Glutamatergic neuron (in vitro differentiated cells): Measurements from ENCODE around the gene OBP2A. TPM values are rescaled to one million over a fixed set of nuclear protein-coding genes. Genes with fewer than 3 reads are reported as not detected.

ENCODE experiments used
- DNase-seq: peaks from one replicate; pipeline ENCODE4 v3.0.0; 2022
- H3K27ac Mint-ChIP-seq: one replicate; pipeline ENCODE4 v1.8.0; 2020; ENCODE audit warnings: mild to moderate bottlenecking, mixed read lengths, inconsistent platforms; ENCODE audit not compliant: unreplicated experiment
- H3K27me3 Mint-ChIP-seq: one replicate; pipeline ENCODE4 v1.8.0; 2020; ENCODE audit warnings: mild to moderate bottlenecking, moderate library complexity, mixed read lengths, inconsistent platforms; ENCODE audit not compliant: unreplicated experiment
- H3K36me3 Mint-ChIP-seq: one replicate; pipeline ENCODE4 v1.8.0; 2020; ENCODE audit warnings: mild to moderate bottlenecking, mixed read lengths, inconsistent platforms; ENCODE audit not compliant: unreplicated experiment
- H3K4me1 Mint-ChIP-seq: one replicate; pipeline ENCODE4 v1.8.0; 2020; ENCODE audit warnings: mild to moderate bottlenecking, low read depth, mixed read lengths, inconsistent platforms; ENCODE audit not compliant: unreplicated experiment
- H3K4me3 Mint-ChIP-seq: one replicate; pipeline ENCODE4 v1.8.0; 2020; ENCODE audit warnings: mild to moderate bottlenecking, mixed read lengths, inconsistent platforms; ENCODE audit not compliant: unreplicated experiment
- H3K9me3 Mint-ChIP-seq: one replicate; pipeline ENCODE4 v1.8.0; 2020; ENCODE audit warnings: mild to moderate bottlenecking, moderate library complexity, mixed read lengths, inconsistent platforms; ENCODE audit not compliant: unreplicated experiment
- CTCF ChIP-seq: fragments of 200-600 bp; sonication (generic); IDR thresholded peaks from one replicate; pipeline ENCODE4 v1.5.0; 2021; ENCODE audit not compliant: partially characterized antibody, unreplicated experiment
- total RNA-seq: library from RNA; stranded (reverse); fragmentation: NEBNext Ultra II Directional; extraction: Animal tissue kit (Norgen Biotek cat#: 25700); gene quantifications from one replicate; pipeline ENCODE4 v1.2.1, GENCODE V29; 2021; ENCODE audit not compliant: unreplicated experiment

The OBP2A gene
- total RNA-seq, 1 donor from 2014 or later, result not detected

- peak; percentile 82 for DNase-seq
- Mint-ChIP-seq H3K9me3 (peaks cover 5% of the 10 kb centered on the region), H3K4me3 (no peak overlapping the region), H3K27ac (no peak overlapping the region), H3K36me3 (peaks cover 15% of the 10 kb centered on the region), H3K4me1 (peaks cover 5% of the 10 kb centered on the region), H3K27me3 (peaks cover 9% of the 10 kb centered on the region)
- peak; percentile 69 for TF ChIP-seq CTCF
Measured at GRCh38 chr9:135504262-135505243, 41.4 kb upstream of the OBP2A start.

GRCh38 chr9:135505406-135506187 lies 40.3 kb upstream of the OBP2A start:
- Mint-ChIP-seq H3K36me3 (peaks cover 15% of the 10 kb centered on the region), H3K27me3 (peaks cover 9% of the 10 kb centered on the region), H3K4me3 (no peak overlapping the region), H3K9me3 (peaks cover 5% of the 10 kb centered on the region), H3K4me1 (peaks cover 5% of the 10 kb centered on the region), H3K27ac (no peak overlapping the region)
- DNase-seq, result no peak
- no peak for TF ChIP-seq CTCF

- Mint-ChIP-seq H3K27ac (no peak overlapping the region), H3K36me3 (peaks cover 15% of the 10 kb centered on the region), H3K4me3 (no peak overlapping the region), H3K9me3 (peaks cover 5% of the 10 kb centered on the region), H3K27me3 (peaks cover 8% of the 10 kb centered on the region), H3K4me1 (peaks cover 5% of the 10 kb centered on the region)
- no peak for DNase-seq
- TF ChIP-seq CTCF, result no peak
Measured at GRCh38 chr9:135506327-135507103, 39.4 kb upstream of the OBP2A start.

GRCh38 chr9:135507104-135508035 lies 38.6 kb upstream of the OBP2A start:
- H3K4me1 Mint-ChIP-seq, result peaks cover 2% of the 10 kb centered on the region
- no peak for TF ChIP-seq CTCF
- peaks cover 6% of the 10 kb centered on the region for H3K27me3 Mint-ChIP-seq
- peaks cover 5% of the 10 kb centered on the region for H3K9me3 Mint-ChIP-seq
- no peak for DNase-seq
- peaks cover 15% of the 10 kb centered on the region for H3K36me3 Mint-ChIP-seq
- H3K27ac Mint-ChIP-seq, result no peak overlapping the region
- no peak overlapping the region for H3K4me3 Mint-ChIP-seq
